ENCODE results near the gene TNFAIP8.
"Not testable (repeated sequence)": the region's sequence is repeated elsewhere in the genome, so short reads cannot be mapped to it uniquely, and the experiment has no call there.

TNFAIP8 gene

DNA sequence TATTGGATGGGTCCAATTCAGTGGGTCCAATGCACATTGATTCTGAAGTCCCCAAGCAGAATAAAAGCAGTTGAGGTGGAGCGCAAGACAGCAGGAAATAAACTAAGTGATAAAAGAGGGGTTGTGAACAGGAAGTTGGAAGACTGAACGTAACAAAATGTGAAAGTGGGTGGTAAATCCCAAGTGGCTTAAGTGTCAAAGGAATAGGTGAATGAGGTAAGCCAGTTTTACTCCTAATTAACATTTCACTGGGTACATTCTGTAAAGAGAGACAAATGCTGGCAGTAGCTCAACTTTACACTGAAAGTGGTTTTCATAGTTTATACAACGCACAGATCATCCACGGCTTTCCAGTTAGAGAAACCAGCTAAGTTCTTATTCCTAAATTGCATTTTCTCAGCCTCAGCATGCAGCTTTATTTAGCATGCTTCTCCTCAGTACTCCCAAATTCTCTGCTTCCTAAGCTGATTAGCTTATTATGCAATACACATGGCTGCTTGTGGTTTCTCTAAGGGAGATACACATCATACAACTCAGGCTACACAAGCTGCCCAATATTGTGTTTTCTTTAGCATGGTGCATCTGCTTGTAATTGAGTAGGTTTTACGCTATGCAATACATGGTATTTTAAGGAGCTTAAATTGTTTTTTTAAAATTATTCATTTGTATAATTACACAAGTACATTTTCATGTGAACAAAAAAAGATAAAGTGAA, 62.2 kb downstream of the TNFAIP8 start:
- DNase-seq (ENCODE audit: low read depth in 3 of 3, low spot score in 1 of 3), result no peak

DNA sequence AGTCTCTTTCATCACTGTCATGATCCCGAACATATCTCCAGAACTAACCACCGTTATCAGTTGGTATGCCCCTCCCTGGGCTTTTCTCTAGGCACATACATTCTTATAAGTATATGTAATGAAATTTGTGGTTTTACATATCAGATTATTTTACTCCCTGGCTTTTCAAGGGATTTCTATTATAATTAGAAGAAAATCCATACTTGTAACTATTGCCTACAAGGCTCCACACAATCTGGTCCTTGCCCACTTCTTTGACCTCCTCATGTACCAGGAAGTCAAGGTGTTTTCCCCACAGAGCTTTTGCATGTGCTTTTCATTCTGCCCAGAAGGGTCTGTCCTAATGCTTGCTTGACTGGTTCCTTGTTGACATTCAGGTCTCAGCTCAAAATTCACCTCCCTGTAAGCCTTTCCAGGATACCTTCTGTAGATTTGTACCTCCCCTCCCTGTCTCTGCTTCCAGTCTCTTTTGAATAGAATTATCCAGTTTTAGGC, 62.8 kb downstream of the TNFAIP8 start:
- no peak for DNase-seq (ENCODE audit: low read depth in 3 of 3, low spot score in 1 of 3)

DNA sequence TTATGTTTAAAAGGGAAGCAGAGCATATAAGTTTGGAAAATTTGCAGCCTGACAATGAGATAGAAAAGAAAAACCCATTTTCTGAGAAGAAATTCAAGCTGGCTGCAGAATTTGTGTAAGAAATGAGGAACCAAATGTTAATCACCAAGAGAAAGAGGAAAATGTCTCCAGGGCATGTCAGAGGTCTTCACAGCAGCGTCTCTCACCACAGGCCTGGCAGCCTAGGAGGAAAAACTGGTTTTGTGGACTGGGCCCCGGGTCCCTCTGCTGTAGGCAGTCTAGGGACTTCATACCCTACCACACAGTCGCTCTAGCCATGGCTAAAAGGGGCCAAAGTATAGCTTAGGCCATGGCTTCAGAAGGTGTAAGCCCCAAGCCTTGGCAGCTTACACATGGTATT, 64.3 kb downstream of the TNFAIP8 start:
- DNase-seq (ENCODE audit: low read depth in 3 of 3, low spot score in 1 of 3), result no peak

DNA sequence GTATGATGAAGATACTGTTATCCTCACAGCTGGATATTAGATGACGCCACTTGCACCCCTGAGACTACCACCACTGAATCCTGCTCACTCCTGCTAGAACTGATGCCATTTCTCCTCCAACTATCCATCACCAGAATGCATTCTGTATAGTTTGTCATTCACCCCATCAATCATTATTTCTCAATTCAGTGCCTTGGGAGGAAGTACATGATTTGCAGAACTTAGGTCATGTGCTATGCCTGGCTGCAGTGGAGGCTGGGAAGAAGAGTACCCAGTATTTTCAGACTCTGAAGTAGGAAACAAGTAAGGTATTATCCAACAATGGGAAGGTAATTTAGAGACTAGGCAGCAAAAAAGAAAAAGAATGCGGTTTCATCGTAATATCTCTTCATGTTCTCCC, 70.2 kb downstream of the TNFAIP8 start:
- DNase-seq (ENCODE audit: low read depth in 3 of 3, low spot score in 1 of 3), result no peak

DNA sequence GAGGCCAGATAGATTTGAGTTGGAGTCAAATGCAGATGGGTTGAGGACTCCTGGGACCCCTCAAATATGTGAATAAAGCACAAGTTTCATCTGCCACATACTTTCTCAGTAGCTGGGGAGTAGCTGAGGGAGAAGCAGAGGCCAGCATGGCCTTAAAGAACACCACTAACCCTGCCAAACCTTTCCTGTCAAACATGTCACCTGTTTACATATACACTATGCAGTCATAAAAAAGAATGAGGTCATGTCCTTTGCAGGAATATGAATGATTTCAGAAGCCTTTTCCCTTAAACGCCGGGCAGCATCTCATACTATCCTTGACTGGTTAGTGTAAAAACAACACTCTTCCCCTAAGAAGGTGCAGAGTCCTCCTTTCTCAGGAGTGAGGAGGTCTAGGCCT, 71.2 kb downstream of the TNFAIP8 start:
- DNase-seq (ENCODE audit: low read depth in 3 of 3, low spot score in 1 of 3), result no peak

DNA sequence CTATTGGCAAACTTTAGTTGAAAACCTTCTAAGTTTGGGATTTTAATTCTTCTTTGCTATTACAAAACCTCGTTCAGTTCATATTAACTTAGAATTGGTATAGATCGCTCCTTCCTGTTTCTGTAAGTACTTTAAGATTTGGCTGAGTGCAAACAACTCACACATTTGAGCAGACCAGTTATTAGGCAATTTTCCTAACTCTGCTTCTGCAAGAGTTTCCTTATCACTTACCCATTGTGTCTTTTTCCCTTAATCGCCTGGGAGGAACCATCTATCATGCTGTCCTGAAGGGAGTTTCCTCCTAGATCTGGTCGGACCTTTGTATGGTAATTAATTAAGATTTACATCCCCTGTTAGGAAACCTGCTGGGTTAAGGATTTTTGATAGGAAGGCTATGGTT, 71.8 kb downstream of the TNFAIP8 start:
- not testable (repeated sequence) for DNase-seq (ENCODE audit: low read depth in 3 of 3, low spot score in 1 of 3)

DNA sequence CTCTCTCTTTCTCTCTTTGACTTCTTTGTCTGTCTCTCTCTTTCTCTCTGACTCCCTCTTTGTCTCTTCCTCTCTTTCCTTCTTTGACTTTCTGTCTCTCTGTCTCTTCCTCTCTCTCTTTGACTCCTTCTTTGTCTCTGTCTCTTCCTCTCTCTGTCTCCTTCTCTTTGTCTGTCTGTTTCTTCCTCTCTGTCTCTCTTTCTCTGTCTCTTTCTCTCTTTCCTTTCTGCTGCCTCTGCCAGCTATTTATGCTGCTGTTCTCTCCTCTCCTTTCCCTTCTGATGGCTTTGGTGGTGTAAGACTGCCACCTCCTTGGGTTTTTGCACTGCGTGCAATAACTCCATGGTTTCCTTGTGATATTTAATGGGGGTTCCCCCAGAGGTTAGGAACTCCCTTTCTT, 72.3 kb downstream of the TNFAIP8 start:
- not testable (repeated sequence) for DNase-seq (ENCODE audit: low read depth in 3 of 3, low spot score in 1 of 3)

DNA sequence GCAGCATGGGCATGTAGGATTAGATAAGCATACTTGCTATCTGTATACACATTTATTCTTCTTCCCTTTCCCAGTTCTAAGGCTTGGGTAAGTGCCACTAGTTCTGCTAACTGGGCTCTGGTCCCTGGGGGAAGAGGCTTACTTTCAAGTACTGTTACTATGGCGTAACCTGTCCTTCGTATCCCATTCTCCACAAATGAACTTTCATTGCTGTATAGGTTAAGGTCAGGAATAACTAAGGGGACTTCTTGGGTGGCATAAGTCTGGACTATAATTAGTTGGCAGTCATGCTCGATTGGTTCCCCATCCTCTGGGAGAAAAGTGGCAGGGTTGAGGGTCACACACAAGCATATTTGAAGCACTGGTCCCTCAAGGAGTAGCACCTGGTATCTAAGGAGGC, 72.8 kb downstream of the TNFAIP8 start:
- not testable (repeated sequence) for DNase-seq (ENCODE audit: low read depth in 3 of 3, low spot score in 1 of 3)

DNA sequence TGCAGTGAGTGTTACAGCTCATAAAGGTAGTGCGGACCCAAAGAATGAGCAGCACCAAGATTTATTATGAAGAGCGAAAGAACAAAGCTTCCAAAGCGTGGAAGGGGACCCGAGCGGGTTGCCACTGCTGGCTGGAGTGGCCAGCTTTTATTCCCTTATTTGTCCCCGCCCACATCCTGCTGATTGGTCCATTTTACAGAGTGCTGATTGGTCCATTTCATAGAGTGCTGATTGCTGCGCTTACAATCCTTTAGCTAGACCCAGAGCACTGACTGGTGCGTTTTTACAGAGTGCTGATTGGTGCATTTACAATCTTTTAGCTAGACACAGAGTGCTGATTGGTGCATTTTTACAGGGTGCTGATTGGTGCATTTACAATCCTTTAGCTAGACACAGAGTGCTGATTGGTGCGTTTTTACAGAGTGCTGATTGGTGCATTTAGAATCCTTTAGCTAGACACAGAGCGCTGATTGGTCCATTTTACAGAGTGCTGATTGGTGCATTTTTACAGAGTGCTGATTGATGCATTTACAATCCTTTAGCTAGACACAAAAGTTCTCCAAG, 76.9 kb downstream of the TNFAIP8 start:
- not testable (repeated sequence) for DNase-seq (ENCODE audit: low read depth in 3 of 3, low spot score in 1 of 3)

DNA sequence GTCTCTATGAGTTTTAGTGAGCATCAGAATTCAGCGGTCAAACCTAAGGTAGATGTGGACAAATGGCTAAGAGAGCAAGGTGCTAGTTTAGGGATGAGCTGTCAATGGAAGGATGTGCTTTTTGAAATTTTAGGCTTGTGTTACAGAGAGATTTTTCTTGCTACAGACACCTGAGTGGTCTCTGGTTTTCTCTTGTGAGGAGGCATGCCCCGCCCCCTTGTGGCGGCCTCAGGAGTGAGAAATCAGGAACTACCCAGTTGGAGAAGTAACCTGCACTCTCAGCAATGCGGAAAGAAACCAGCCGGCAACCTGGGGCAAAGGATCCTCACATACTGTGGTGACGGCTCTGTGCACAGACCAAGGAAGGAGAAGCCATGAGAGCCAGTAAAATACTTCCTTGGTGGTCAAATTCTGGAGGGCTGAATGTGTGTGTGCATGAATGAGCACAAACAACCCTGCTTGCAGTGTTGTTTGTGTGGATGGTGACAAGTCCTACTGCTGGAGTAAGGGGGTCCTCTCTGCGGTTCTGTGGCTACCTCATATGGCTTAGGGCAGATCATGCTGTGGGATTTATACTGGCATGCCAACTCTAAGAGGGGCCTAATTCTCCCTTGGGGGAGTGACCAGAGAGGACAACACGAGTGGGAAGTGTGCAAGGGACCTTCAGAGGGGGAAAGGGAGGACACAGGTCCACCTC, 79.8 kb downstream of the TNFAIP8 start:
- peak; percentile 32 to 64 (median 47) for DNase-seq (ENCODE audit: low read depth in 3 of 3, low spot score in 1 of 3)

DNA sequence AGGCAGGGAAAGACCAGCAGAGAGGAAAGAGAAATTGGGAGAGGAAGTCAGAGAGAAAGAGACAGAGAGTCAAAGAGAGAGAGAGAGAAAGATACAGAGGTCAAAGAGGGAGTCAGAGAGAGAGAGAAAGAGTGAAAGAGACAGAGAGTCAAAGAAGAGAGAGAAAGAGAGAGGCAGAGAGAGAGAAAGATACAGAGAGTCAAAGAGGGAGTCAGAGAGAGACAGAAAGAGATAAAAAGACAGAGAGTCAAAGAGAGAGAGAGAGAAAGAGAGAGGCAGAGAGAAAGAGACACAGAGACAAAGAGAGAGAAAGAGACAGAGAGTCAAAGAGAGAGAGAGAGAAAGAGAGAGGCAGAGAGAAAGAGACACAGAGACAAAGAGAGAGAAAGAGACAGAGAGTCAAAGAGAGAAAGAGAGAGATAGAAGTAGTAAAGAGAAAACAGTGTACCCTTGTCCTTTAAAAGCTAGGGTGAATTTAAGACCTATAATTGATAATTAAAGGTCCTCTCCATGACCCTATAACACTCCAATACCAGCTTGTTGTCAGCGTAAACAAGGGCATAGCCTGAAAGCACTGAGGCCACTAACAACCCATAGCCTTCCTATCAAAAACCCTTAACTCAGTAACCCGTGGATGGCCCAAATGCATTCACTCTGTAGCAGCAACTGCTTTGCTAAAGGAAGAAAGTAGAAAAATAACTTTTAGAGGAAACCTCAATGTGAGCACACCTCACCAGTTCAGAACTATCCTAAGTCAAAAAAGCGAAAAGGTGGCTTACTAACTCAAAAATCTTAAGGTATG, 82.2 kb downstream of the TNFAIP8 start:
- not testable (repeated sequence) for DNase-seq (ENCODE audit: low read depth in 3 of 3, low spot score in 1 of 3)

DNA sequence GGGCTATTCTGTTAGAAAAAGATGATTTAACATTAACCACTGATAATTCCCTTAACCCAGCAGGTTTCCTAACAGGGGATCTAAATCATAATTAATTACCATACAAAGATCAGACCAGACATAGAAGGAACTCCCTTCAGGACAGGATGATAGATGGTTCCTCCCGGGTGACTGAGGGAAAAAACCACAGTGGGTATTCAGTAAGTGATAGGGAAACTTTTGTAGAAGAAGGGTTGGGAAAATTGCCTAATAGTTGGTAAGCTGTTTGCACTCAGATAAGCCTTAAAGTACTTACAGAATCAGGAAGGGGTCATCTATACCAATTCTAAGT, 82.7 kb downstream of the TNFAIP8 start:
- not testable (repeated sequence) for DNase-seq (ENCODE audit: low read depth in 3 of 3, low spot score in 1 of 3)

DNA sequence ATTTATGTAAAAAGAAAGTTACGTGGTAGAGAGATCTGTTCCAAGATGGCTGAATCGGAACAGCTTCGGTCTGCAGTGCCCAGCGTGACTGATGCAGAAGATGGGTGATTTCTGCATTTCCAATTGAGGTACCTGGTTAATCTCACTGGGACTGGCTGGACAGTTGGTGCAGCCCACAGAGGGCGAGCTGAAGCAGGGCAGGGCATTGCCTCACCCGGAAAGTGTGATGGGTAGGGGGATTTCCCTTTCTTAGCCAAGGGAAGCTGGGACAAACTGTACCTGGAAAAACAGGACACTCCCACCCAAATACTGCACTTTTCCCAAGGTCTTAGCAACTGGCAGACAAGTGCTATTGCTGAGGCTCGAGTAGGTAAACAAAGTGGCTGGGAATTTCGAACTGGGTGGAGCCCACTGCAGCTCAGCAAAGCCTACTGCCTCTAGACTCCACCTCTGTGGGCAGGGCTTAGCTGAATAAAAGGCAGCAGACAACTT, 83.4 kb downstream of the TNFAIP8 start:
- no peak for DNase-seq (ENCODE audit: low read depth in 3 of 3, low spot score in 1 of 3)

DNA sequence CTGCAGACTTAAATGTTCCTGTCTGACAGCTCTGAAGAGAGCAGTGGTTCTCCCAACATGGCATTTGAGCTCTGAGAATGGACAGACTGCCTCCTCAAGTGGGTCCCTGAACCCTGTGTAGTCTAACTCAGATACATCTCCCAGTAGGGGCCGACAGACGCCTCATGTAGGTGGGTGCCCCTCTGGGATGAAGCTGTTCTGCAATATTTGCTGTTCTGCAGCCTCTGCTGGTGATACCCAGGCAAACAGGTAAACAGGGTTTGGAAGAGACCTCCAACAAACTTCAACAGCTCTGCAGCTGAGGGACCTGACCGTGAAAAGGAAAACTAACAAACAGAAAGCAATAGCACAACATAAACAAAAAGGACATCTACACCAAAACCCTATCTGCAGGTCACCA, 83.8 kb downstream of the TNFAIP8 start:
- not testable (repeated sequence) for DNase-seq (ENCODE audit: low read depth in 3 of 3, low spot score in 1 of 3)

DNA sequence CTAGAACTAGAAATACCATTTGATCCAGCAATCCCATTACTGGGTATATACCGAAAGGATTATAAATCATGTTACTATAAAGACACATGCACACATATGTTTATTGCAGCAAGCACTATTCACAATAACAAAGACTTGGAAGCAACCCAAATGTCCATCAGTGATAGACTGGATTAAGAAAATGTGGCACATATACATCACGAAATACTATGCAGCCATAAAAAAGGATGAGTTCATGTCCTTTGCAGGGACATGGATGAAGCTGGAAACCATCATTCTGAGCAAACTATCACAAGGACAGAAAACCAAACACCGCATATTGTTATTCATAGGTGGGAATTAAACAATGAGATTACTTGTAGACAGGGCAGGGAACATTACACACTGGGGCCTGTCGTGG, 88.8 kb downstream of the TNFAIP8 start:
- not testable (repeated sequence) for DNase-seq (ENCODE audit: low read depth in 3 of 3, low spot score in 1 of 3)

DNA sequence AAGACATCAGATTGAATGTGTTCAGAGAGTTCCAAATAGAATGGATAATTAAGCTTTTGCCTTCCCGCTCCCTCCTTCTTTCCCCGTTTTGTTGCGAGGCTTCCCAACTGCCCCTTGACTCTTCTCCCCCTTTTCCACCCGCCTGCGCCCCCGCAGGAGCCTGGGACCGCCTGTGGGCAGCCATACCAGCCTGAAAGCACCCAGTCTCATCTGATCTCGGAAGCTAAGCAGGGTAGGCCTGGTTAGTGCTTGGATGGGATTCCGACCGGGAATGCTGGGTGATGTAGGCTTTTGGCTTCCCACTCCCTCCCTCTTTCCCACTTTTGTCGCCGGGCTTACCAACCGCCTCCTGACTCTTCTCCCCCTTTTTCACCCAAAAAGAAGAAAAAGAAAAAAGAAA, 89.7 kb downstream of the TNFAIP8 start:
- no peak for DNase-seq (ENCODE audit: low read depth in 3 of 3, low spot score in 1 of 3)
